Left cardiac atrium (tissue), 4 donors: Measurements from ENCODE around the gene SNX32. TPM values are rescaled to one million over a fixed set of nuclear protein-coding genes. Genes with fewer than 3 reads are reported as not detected.

ENCODE experiments used
- ATAC-seq, 2 donors: fragments of 200-7000 bp; cut with Tn5 transposase; one replicate each; pipeline ENCODE4 v1.9.1; 2020; ENCODE audit warnings: mild to moderate bottlenecking in 2 of 2, moderate library complexity in 2 of 2
- DNase-seq: peaks from one replicate; pipeline ENCODE4 v3.0.0-alpha.2; 2020
- intact Hi-C, 2 donors: fragments of 100-400 bp; cut with DNase I; formaldehyde crosslinking; loops; one replicate each; pipeline versions ENCODE4 v1.14.1 to v1.15.1; 2022 to 2023
- total RNA-seq, 2 donors: library from RNA; stranded (reverse); fragmentation: NEBNext Ultra II Directional; extraction: Animal tissue kit (Norgen Biotek cat#: 25700); gene quantifications; one replicate each; pipeline ENCODE4 v1.2.1, GENCODE V29; 2021
- donor health status: DM: no; HTN: yes; CAD: no.
- donor health status: DM: no; HTN: yes; CAD: no; lungs with severe emphysema.
- donor health status: DM: yes; HTN: yes; CAD: no.
- donor health status: Dilated cardiomyopathy.

SNX32 gene
- total RNA-seq, 2 donors from 2014 or later: not detected

- ATAC-seq (peak; percentile 95), DNase-seq (peak; percentile 96)
- intact Hi-C loops: loop anchor here in 1 of 2 donors (1.0 kb wide), 1 partner anchor 13 kb away; the partner anchor contains the start of gene MUS81
These were observed 39.8 kb downstream of the SNX32 start for GRCh38 chr11:65873318-65874156.

GRCh38 chr11:65879617-65880016 lies 45.9 kb downstream of the SNX32 start, which contains the start of gene CTSW:
Gene CTSW, plus strand, starts transcription at chr11:65879837. Its CDS starts 18 bp downstream, at chr11:65879855.
- intact Hi-C loops: loop anchor here in 1 of 2 donors (5.0 to 10.0 kb wide), 2 partner anchors 85 to 108 kb away; partner anchors contain the start of gene SART1
- peak; percentile 23 for DNase-seq
- peak in 1 of 2 donors; percentile 31 for ATAC-seq

GRCh38 chr11:65880027-65880426 lies 46.3 kb downstream of the SNX32 start:
- no peak for ATAC-seq
- intact Hi-C loops: loop anchor here in 1 of 2 donors (5.0 to 10.0 kb wide), 2 partner anchors 85 to 107 kb away; partner anchors contain the start of gene SART1
- peak; percentile 15 for DNase-seq

GRCh38 chr11:65880844-65881421 lies 47.2 kb downstream of the SNX32 start:
- intact Hi-C loops: loop anchor here in 1 of 2 donors (5.0 to 10.0 kb wide), 2 partner anchors 84 to 106 kb away; partner anchors contain the start of gene SART1
- ATAC-seq: no peak
- DNase-seq: peak; percentile 10

GRCh38 chr11:65882120-65883057 lies 48.6 kb downstream of the SNX32 start:
- DNase-seq (peak; percentile 28), ATAC-seq (no peak)

GRCh38 chr11:65883058-65883761 lies 49.4 kb downstream of the SNX32 start:
- DNase-seq (peak; percentile 21), ATAC-seq (no peak)

More at GRCh38 chr11:65882120-65883057, 48.6 kb downstream of the SNX32 start:
- intact Hi-C loops: loop anchor here in 1 of 2 donors (5.0 to 10.0 kb wide), 2 partner anchors 82 to 105 kb away; partner anchors contain the start of gene SART1

GRCh38 chr11:65883786-65884715 lies 50.3 kb downstream of the SNX32 start:
- intact Hi-C loops: loop anchor here (2.0 to 10.0 kb wide), 3 partner anchors 81 to 105 kb away; partner anchors contain the start of gene SART1 (in 1 of the 2)
- peak; percentile 20 for DNase-seq
- no peak for ATAC-seq

More at GRCh38 chr11:65883058-65883761, 49.4 kb downstream of the SNX32 start:
- intact Hi-C loops: loop anchor here in 1 of 2 donors (5.0 to 10.0 kb wide), 2 partner anchors 82 to 104 kb away; partner anchors contain the start of gene SART1

GRCh38 chr11:65884716-65885092 lies 50.9 kb downstream of the SNX32 start:
- intact Hi-C loops: loop anchor here (2.0 to 10.0 kb wide), 3 partner anchors 80 to 104 kb away; partner anchors contain the start of gene SART1 (in 1 of the 2)
- ATAC-seq (peak; percentile 12 to 18), DNase-seq (peak; percentile 79)

GRCh38 chr11:65885231-65885630 lies 51.5 kb downstream of the SNX32 start:
- intact Hi-C loops: loop anchor here (2.0 to 10.0 kb wide), 2 partner anchors 80 to 104 kb away; partner anchors contain the start of gene SART1 (in 1 of the 2)
- DNase-seq (no peak), ATAC-seq (no peak)

- ATAC-seq (no peak), DNase-seq (no peak)
- intact Hi-C loops: loop anchor here (2.0 to 10.0 kb wide), 2 partner anchors 79 to 103 kb away; partner anchors contain the start of gene SART1 (in 1 of the 2)
These were observed 52.2 kb downstream of the SNX32 start for GRCh38 chr11:65885808-65886536.

GRCh38 chr11:65886826-65887722 lies 53.3 kb downstream of the SNX32 start:
- ATAC-seq: no peak
- no peak for DNase-seq
- intact Hi-C loops: loop anchor here in 1 of 2 donors (10.0 kb wide), 1 partner anchor 78 kb away; the partner anchor contains the start of gene SART1

- intact Hi-C loops: loop anchor here (1.0 to 10.0 kb wide), 2 partner anchors 74 to 77 kb away; partner anchors contain the start of gene SART1 (in 2 of the 2)
- DNase-seq (no peak), ATAC-seq (no peak)
These were observed 54.0 kb downstream of the SNX32 start for GRCh38 chr11:65887723-65888162.

- intact Hi-C loops: loop anchor here (1.0 to 10.0 kb wide), 2 partner anchors 73 to 77 kb away; partner anchors contain the start of gene SART1 (in 2 of the 2)
- DNase-seq (peak; percentile 97), ATAC-seq (peak; percentile 82 to 84)
These were observed 54.5 kb downstream of the SNX32 start, which contains the start of gene FIBP for GRCh38 chr11:65888163-65888814. Gene FIBP, minus strand, starts transcription at chr11:65888471. Its CDS starts 53 bp downstream, at chr11:65888418.
